ENCODE data around the gene MTAP.

Gene MTAP

GRCh38 chr9:21853414-21853813 lies 51.0 kb downstream of the MTAP start:
- DNase-seq (ENCODE audit: low spot score), result no peak

- no peak for DNase-seq (ENCODE audit: low spot score)
Measured at GRCh38 chr9:21854119-21854518, 51.7 kb downstream of the MTAP start.

DNA sequence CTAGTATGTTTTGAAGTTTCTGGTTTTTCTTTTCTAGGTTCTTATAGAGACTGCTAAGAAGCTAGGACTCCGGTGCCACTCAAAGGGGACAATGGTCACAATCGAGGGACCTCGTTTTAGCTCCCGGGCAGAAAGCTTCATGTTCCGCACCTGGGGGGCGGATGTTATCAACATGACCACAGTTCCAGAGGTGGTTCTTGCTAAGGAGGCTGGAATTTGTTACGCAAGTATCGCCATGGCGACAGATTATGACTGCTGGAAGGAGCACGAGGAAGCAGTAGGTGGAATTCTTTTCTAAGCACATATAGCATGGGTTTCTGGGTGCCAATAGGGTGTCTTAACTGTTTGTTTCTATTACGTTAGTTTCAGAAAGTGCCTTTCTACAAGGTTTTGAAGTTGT lies 52.2 kb downstream of the MTAP start:
- DNase-seq (ENCODE audit: low spot score), result no peak

- no peak for DNase-seq (ENCODE audit: low spot score)
Measured at GRCh38 chr9:21856301-21857094, 54.1 kb downstream of the MTAP start.

- DNase-seq (ENCODE audit: low spot score), result no peak
Measured at GRCh38 chr9:21862871-21863270, 60.4 kb downstream of the MTAP start.

DNA sequence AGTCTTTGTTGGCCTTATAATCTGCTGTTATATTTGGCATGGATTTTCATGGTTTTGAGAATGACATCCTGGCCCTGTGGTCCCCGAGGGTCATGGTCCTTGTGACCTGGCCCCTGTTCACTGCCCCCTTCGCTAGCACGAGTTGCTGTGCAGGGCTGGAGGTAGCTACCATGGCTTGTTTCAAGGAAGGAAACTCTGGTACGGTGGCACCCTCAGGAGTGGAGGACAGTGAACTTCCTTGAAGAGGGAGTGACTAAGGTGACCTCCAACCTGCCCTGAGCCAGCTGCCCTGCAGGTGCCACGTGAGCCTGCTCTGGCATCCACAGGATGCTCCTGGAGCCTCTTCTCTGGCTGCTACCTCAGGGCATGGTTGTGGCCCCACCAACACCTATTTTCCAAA lies 62.1 kb downstream of the MTAP start:
- no peak for DNase-seq (ENCODE audit: low spot score)

GRCh38 chr9:21866302-21866701 lies 63.9 kb downstream of the MTAP start:
- DNase-seq (ENCODE audit: low spot score), result no peak

GRCh38 chr9:21871256-21871975 lies 69.0 kb downstream of the MTAP start:
- no peak for DNase-seq (ENCODE audit: low spot score)

- DNase-seq (ENCODE audit: low spot score), result no peak
Measured at GRCh38 chr9:21872696-21873095, 70.3 kb downstream of the MTAP start.

GRCh38 chr9:21873540-21874221 lies 71.2 kb downstream of the MTAP start:
- no peak for DNase-seq (ENCODE audit: low spot score)

- no peak for DNase-seq (ENCODE audit: low spot score)
Measured at GRCh38 chr9:21875893-21876292, 73.5 kb downstream of the MTAP start.

DNA sequence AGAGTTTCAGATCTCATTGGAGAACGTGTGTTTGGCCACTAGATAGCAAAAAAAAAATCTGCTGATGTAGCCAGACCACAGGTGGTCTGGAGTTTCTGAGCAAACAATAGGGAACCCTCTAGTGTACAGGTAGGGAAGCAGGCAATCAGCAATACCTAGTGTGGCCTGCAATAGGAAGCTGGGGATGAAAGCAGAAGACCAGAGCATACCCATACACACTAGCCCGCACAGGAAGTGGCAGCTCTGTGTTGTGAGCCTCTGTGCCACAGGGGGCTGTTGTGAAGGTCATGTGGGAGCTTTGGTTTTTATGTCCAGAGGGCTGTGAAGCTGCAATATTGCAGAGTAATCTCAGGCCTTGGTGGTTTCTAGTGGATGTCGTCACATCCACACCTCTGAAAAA lies 81.2 kb downstream of the MTAP start:
- no peak for DNase-seq (ENCODE audit: low spot score)

- no peak for DNase-seq (ENCODE audit: low spot score)
Measured at GRCh38 chr9:21889673-21890072, 87.2 kb downstream of the MTAP start.

DNA sequence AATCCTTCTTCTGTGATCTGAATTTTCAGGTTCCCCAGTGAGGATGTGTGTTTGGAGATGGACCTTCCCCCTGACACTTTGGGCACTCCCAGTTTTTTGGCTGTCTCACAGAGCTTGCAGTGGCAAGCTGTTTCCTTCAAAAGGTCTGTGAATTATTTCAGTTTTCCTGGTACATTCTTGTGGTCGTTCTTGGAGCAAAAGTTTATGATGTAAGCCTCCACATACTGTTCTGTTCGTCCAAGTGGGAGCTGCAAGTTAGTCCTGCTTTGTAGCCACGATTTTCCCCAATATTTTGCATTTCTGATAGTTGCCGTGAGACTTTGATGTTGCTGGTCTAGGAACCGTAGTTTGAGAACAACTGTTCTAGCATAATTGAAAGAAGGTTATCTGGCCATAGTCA lies 88.3 kb downstream of the MTAP start:
- no peak for DNase-seq (ENCODE audit: low spot score)

DNA sequence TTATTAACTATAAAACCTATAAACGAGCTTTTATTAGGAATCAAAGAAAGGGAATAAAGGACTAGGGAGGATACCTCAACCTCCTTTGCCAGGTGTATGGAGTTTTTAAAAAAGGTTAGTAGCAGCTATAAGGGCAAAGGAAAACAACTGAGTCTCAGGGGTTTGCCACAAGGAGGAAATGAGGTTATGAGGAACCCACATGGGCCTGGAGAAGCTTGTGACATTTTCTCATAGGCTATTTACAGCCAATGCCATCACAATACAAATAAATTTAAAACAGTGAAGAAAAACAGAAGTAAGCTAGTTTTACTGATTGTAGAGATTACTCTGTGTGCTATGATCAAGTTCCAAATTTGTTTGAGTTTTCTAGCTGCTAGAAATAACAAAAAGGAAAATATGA lies 99.1 kb downstream of the MTAP start:
- no peak for DNase-seq (ENCODE audit: low spot score)

DNA sequence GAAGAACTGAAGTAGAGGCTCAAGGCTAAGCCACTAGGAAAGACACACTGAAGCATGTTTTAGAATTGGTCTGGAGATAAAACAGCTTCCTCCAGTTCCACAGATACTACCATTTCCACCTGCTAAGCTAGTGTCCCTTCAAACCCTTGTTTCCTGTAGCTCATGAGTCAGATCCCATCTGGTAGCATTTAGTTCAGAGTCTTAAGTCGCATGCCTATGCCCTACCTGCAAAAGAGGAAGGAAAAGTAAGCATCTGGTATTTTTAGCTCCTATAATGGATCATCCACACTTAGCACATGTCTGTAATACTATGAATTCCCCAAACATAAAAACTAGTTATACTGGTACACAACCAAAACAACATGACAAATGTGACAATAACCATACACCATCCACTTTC lies 99.7 kb downstream of the MTAP start:
- DNase-seq (ENCODE audit: low spot score), result no peak

DNA sequence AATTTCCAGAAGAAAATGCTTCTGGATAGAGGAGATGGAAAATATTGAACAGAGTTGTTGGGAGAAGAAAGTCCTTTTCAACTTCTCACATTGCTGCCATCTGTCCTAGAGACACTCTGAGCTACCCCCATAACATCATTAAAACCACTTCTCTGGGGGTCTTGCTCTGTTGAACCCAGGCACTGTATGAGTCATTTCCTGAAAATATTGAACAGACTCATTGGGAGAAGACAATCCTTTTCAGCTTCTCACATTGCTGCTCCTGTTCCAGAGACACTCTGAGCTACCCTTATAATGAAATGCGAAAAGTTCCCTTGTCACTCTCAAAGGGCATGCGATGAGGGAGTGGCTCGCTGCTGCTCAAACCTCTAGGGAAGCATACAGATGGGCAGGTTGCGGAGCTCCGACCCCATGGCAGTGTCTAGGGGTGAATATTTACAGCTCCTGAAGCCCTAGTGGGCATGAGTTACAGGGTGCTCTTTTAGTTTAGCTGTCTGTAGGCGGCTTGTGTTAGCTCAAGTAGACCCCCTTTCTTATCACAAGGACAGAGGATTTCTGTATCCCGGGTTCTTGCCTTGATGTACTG lies 101.0 kb downstream of the MTAP start:
- no peak for DNase-seq (ENCODE audit: low spot score)

GRCh38 chr9:21904371-21904770 lies 101.9 kb downstream of the MTAP start:
- no peak for DNase-seq (ENCODE audit: low spot score)

DNA sequence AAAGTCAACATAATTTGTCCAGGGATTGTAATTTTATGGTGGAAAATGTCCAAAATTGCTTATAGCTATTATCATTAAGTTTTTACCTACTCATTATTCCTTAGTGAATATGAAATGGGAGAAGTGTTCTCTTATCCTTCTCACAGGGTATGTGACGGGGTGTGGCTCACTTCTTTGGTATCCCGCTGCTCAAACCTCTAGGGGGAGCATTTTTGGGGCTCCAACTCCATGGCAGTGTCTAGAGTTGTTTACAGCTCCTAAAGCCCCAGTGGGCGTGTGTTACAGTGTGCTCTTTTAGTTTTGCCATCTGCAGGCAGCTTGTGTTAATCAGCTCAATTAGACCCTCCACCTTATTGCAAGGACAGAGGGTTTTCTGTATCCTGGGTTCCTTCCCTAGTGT lies 102.3 kb downstream of the MTAP start:
- DNase-seq (ENCODE audit: low spot score), result no peak

GRCh38 chr9:21906213-21906612 lies 103.8 kb downstream of the MTAP start:
- no peak for DNase-seq (ENCODE audit: low spot score)

- DNase-seq (ENCODE audit: low spot score), result no peak
Measured at GRCh38 chr9:21906881-21907280, 104.4 kb downstream of the MTAP start.

Data from globus pallidus (tissue), 1 donor.